HG03159 (cell line): ENCODE data around the gene IL36RN.

Experiments
- ATAC-seq: cut with Tn5 transposase; IDR thresholded peaks from one replicate; pipeline ENCODE4 v1.9.1; 2021; ENCODE audit warnings: mild to moderate bottlenecking, moderate library complexity; ENCODE audit not compliant: unreplicated experiment

IL36RN gene

DNA sequence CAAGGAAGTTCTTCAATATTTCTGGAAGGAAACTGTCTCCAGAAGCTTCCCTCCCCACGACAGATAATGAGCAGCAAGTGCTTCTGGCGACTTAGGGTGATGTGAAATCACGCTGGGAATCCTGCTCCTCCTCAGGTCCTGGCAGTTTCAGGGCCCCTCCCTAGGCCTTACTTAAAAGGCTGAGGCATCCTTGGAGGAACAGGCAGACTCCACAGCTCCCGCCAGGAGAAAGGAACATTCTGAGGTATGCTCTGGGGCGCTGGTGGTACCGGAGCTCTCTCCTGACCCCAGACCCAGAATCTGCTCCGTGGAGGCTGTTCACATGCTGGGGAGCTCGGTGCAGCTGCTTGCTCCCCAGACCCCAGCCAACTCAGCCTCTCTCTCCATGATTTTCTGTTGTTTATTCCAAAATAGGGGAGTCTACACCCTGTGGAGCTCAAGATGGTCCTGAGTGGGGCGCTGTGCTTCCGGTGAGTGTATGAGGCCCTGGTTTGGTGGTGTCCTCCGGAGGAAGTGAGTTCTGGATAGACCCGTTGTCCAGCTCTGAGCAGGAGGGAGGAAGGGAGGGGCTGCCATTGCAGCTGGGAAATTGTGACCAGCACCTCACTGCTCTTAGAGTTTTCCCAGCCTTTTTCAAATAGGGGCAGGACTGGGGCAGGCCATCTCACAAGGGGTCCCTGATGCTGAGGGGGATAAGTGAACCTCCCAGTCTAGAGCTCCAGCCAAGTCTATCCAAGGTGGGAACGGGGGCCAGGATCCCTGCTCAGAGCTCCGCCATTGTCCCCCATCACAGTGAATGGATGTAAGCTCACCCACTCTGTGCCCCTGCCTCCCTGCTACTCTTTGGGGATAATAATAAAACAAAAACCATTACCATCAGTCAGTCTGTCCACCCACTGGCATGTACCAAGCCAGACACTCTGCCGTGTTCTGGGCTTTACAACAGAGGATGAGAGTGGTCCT is at the start of gene IL36RN:
IL36RN (plus strand) TSS at position 201 of the 963 bp plus-strand sequence; CDS start at position 442, 241 bp downstream.
- ATAC-seq: no peak

DNA sequence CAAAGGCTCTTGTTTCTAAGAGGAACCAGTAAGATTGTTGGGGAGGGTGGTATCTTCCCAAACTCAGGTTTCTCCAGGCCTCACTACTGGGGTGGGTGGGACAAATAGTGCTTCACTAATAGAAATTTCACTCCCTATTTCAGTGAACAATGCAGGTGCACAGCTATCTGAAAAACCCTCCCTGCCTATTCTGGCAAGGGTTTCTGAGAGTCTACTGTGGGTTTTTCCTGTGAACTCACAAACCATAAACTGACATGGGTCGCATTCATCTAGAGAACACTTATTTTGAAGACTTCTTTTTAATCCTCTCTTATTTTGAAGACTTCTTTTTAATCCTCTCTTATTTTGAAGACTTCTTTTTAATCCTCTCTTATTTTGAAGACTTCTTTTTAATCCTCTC is 49.4 kb upstream of the IL36RN start:
- no peak for ATAC-seq

- no peak for ATAC-seq
These were observed 48.9 kb upstream of the IL36RN start for GRCh38 chr2:113010088-113010487.

DNA sequence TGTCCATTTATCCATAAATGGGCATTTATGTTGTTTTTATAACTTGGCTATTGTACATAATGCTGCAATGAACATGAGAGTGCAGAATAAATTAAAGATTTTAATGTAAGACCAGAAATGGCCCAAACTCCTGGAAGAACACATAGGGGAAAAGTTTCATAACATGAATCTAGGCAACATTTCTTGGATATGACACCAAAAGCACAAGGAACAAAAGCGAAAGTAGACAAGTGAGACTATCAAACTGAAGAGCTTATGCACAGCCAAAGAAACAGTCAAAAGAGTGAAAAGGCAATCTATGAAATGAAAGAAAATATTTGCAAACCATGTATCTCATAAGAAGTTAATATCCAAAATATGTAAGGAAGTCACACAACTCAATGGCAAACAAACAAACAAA is 47.9 kb upstream of the IL36RN start:
- no peak for ATAC-seq

DNA sequence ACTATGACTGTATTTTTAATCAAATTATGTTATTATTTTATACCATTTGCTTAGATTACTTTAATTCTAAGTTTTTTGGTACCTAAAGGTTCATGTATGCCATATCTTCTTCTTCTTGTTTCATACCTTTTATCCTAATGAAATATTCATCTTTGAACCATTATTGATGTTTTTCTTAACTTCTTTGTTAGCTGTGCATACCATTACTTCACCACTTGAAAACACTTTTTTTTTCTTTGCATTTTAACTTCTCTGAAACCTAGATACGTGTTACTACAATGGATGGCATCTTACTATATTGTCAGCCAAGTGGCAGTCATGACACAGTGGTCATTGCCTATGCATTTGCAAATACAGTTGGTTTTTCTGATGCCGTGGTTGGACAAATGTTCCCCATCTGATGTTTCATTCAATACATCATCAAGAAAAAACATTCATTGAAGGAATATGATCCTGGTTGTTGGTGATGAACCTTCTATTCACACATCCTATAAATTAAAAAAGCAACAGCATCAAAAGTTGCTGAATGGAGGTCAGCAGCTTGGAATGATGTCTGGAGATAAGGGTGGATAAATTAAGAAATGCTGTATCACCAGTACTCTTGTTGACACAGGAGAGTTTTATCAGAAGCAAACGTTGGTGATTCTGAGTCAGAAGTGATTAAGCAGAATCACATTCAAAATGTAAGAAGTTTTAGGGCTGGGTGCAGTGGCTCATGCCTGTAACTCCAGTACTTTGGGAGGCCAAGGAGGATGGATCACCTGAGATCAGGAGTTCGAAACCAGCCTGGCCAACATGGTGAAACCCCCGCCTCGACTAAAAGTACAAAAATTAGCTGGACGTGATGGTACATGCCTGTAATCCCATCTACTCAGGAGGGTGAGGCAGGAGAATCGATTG is 46.3 kb upstream of the IL36RN start:
- no peak for ATAC-seq

DNA sequence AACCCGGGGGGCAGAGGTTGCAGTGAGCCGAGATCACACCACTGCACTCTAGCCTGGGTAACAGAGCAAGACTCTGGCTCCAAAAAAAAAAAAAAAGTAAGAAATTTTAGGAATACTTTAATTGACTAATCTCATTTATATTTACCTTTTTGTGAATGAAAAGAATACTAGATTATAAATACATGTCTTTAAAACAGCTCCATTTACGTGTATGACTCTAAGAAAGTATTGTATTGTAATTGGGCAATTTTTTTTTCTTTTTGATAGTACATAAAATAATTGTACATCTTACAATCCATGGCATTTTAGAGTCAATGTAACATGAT is 45.7 kb upstream of the IL36RN start:
- no peak for ATAC-seq

- no peak for ATAC-seq
These were observed 44.9 kb upstream of the IL36RN start for GRCh38 chr2:113014067-113014466.

GRCh38 chr2:113015042-113015441 is 44.0 kb upstream of the IL36RN start:
- no peak for ATAC-seq

DNA sequence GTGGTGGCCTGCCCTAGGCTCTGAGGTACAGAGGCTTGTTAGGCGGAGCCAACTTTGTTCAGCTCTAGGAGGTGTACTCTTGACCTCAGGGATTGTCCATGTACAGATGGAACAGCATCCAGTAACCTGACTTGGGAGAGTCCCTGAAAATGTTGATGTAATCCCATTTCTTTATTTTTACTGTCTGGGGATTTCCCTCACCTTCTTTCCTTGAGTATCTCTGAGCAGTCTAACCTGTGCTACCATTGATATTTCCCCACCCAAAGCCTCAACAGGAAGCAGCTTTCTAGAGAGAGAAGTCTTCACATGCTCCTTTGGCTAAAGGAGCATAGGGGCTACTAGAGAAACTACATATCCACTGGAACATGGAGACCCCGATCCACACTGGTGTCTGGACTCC is 43.3 kb upstream of the IL36RN start:
- ATAC-seq: no peak

- no peak for ATAC-seq
These were observed 40.5 kb upstream of the IL36RN start for GRCh38 chr2:113018509-113018908.

GRCh38 chr2:113021312-113021711 is 37.7 kb upstream of the IL36RN start:
- no peak for ATAC-seq

GRCh38 chr2:113024764-113025163 is 34.2 kb upstream of the IL36RN start:
- no peak for ATAC-seq

- ATAC-seq: no peak
These were observed 33.3 kb upstream of the IL36RN start for GRCh38 chr2:113025737-113026136.

DNA sequence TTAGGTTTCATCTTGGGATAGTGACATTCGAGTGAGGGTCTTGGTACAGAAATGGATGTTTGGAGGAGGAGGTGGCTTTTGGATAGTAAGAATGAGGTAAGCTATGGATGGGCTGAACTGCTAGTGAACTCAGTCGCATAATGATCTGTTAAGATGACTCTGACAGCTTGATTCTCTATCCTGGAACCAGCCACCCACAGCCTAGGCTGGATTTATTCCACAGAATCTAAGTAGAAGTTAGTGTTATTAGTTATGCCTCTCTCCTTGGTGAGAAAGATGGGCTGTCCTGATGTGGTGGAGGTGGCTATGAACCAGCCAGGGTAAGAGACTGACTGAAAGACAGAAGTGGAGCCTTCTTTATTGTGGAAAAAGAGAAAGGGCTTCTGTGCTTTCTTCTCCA is 31.3 kb upstream of the IL36RN start:
- ATAC-seq: no peak

GRCh38 chr2:113028112-113028511 is 30.9 kb upstream of the IL36RN start:
- no peak for ATAC-seq

DNA sequence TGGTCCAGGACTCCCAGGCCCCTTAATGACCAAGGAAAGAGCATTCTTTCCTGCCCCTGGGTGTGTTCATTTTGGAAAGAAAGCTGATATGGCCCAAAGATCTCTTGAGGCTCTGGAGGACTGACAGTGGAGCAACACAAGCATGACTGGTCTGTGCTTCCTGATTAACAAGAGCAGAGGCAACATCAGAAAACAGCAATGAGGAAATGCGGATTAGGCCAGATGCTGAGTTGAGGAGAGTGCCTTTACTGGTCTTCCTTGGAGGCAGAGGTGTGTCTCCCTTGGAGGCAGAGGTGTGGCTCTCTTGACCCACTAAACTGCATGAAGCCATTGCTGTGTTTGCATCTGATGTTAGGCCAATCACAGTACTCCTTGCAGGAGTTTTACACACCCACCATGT is 26.3 kb upstream of the IL36RN start:
- no peak for ATAC-seq

- ATAC-seq: no peak
These were observed 25.0 kb upstream of the IL36RN start for GRCh38 chr2:113034016-113034415.

GRCh38 chr2:113036763-113037162 is 22.2 kb upstream of the IL36RN start:
- no peak for ATAC-seq

- ATAC-seq: no peak
These were observed 20.7 kb upstream of the IL36RN start for GRCh38 chr2:113038291-113038690.

GRCh38 chr2:113039158-113039557 is 19.8 kb upstream of the IL36RN start:
- ATAC-seq: no peak

DNA sequence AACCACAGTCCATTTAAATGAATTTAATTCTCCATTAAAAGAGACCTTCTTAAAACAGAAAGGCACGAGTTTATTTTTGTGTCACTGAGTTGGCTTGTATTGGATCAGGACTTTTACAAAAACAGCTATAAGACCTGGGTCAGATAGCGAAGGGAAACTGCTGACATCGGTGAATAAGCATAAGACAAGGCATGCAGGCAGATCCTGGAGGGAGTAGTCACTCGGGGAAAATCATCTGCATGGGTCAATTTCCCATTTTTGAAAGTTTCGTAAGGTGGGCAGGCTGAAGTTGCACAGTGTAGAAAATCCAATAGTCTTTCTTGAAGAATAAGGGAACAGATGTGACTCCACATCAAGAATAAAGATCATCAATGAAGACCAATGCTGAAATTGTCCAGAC is 19.3 kb upstream of the IL36RN start:
- ATAC-seq: no peak

DNA sequence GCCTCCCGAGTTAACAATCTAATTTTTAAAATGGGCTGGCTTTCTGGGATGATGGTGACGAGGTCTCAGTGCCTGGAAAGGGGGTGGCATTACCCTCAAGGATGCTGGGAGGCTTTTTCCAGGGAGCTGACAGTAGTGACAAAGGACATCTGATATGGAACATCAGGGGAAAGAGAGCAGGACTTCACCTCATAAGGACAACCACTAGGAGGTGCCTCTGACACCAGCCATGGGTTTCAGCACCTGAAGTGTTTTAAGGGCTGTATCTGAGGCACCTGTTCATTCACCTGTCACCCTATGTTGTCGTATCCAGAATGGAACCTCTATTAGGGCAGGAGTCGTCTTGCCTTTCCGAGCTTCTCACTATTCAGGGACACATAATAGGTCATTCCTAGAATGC is 17.1 kb upstream of the IL36RN start:
- ATAC-seq: no peak
